ENCODE results near the gene NTRK2.

The NTRK2 gene

GRCh38 chr9:84807870-84808390 lies 138.4 kb downstream of the NTRK2 start:
- TF ChIP-seq SIN3A (IDR thresholded peaks at IDR 0.05; ENCODE audit: borderline replicate concordance, insufficient read depth, low read length), result no peak
- no peak for TF ChIP-seq REST (IDR thresholded peaks at IDR 0.05; ENCODE audit: insufficient read depth in 1 of 2, low read depth in 2 of 2, low read length in 2 of 2)

GRCh38 chr9:84808416-84808815 lies 138.9 kb downstream of the NTRK2 start:
- TF ChIP-seq FOXP2 (optimal IDR thresholded peaks at IDR 0.05; ENCODE audit: borderline replicate concordance, extremely low read depth, extremely low read length, insufficient read depth) (no peak), POLR2AphosphoS5 (IDR thresholded peaks at IDR 0.05; ENCODE audit: low read depth, low read length) (no peak), REST (IDR thresholded peaks at IDR 0.05; ENCODE audit: insufficient read depth in 1 of 2, low read depth in 2 of 2, low read length in 2 of 2) (no peak)

- TF ChIP-seq SIN3A (IDR thresholded peaks at IDR 0.05; ENCODE audit: borderline replicate concordance, insufficient read depth, low read length), result no peak
- TF ChIP-seq POLR2AphosphoS5 (IDR thresholded peaks at IDR 0.05; ENCODE audit: low read depth, low read length), result no peak
These were observed 141.7 kb downstream of the NTRK2 start for GRCh38 chr9:84811072-84811750.

GRCh38 chr9:84811751-84812074 lies 142.2 kb downstream of the NTRK2 start:
- TF ChIP-seq FOXP2 (optimal IDR thresholded peaks at IDR 0.05; ENCODE audit: borderline replicate concordance, extremely low read depth, extremely low read length, insufficient read depth) (no peak), SIN3A (IDR thresholded peaks at IDR 0.05; ENCODE audit: borderline replicate concordance, insufficient read depth, low read length) (no peak), POLR2AphosphoS5 (IDR thresholded peaks at IDR 0.05; ENCODE audit: low read depth, low read length) (no peak)

GRCh38 chr9:84812355-84812754 lies 142.8 kb downstream of the NTRK2 start:
- no peak for TF ChIP-seq REST (IDR thresholded peaks at IDR 0.05; ENCODE audit: insufficient read depth in 1 of 2, low read depth in 2 of 2, low read length in 2 of 2)
- no peak for TF ChIP-seq TAF1 (IDR thresholded peaks at IDR 0.05; ENCODE audit: borderline replicate concordance, insufficient read depth, low read length)
- no peak for TF ChIP-seq FOXP2 (optimal IDR thresholded peaks at IDR 0.05; ENCODE audit: borderline replicate concordance, extremely low read depth, extremely low read length, insufficient read depth)
- TF ChIP-seq SIN3A (IDR thresholded peaks at IDR 0.05; ENCODE audit: borderline replicate concordance, insufficient read depth, low read length), result no peak
- TF ChIP-seq POLR2AphosphoS5 (IDR thresholded peaks at IDR 0.05; ENCODE audit: low read depth, low read length), result no peak

GRCh38 chr9:84812847-84813246 lies 143.3 kb downstream of the NTRK2 start:
- TF ChIP-seq REST (IDR thresholded peaks at IDR 0.05; ENCODE audit: insufficient read depth in 1 of 2, low read depth in 2 of 2, low read length in 2 of 2), result no peak
- TF ChIP-seq FOXP2 (optimal IDR thresholded peaks at IDR 0.05; ENCODE audit: borderline replicate concordance, extremely low read depth, extremely low read length, insufficient read depth), result no peak
- no peak for TF ChIP-seq SIN3A (IDR thresholded peaks at IDR 0.05; ENCODE audit: borderline replicate concordance, insufficient read depth, low read length)
- no peak for TF ChIP-seq TAF1 (IDR thresholded peaks at IDR 0.05; ENCODE audit: borderline replicate concordance, insufficient read depth, low read length)
- no peak for TF ChIP-seq POLR2AphosphoS5 (IDR thresholded peaks at IDR 0.05; ENCODE audit: low read depth, low read length)

Data from PFSK-1 (cell line).